Muscle of arm (tissue), 12 donors: ENCODE results near the gene NOP58. TPM values are rescaled to one million over a fixed set of nuclear protein-coding genes. Genes with fewer than 3 reads are reported as not detected.

Experiments
- polyA plus RNA-seq, 12 donors: library from polyadenylated mRNA; unstranded; fragments of 120-200 nt; gene quantifications; one replicate each; pipeline ENCODE4 v1.2.1, GENCODE V29; 2013; ENCODE audit not compliant: insufficient read length in 12 of 12

NOP58 gene
- polyA plus RNA-seq, 12 donors, result 53.7 to 126 (median 73.2) TPM; not detected in 1

Other genes starting within 250 kb of the NOP58 start
- gene FZD7, start 231.9 kb upstream of the NOP58 start, polyA plus RNA-seq, result 10 to 100 TPM in 11 of 12 donors, not detected in 1; 22.3 to 35.5 (median 27.6) TPM
- gene KIAA2012, start 192.5 kb upstream of the NOP58 start, polyA plus RNA-seq, result under 1 TPM in 10 of 12 donors, not detected in 2; 0.13 to 0.81 (median 0.24) TPM
- 100 to 1,000 TPM in 10 of 12 donors, 10 to 100 TPM in 1, not detected in 1; 88.9 to 178 (median 126) TPM for gene SUMO1, start 27.2 kb upstream of the NOP58 start, polyA plus RNA-seq
- 10 to 100 TPM in 11 of 12 donors, not detected in 1; 30.8 to 50.1 (median 38.8) TPM for gene BMPR2, start 110.6 kb downstream of the NOP58 start, polyA plus RNA-seq